ENCODE measurements around the gene ACSM5.
"Not testable (repeated sequence)": the region's sequence is repeated elsewhere in the genome, so short reads cannot be mapped to it uniquely, and the experiment has no call there.

The ACSM5 gene

DNA sequence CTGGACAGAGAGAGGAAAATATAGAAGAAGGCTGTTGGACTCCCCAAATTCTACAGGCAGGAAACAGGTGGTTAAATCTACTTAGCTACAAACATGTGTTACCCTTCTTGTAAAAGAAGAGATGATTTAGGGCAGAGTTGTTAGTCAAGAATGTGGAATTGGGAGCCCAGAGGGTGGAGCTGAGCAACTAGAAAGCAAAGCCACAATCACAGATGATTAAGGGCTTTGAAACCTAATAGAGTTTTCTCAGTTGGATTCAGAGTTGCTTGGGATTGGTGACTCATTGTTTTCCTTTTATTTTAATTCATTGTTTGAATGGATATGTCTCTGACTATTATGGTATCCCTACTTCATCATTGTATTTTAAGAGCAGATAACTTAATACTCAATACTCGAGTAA, 6.2 kb downstream of the ACSM5 start:
- ATAC-seq = no peak
- TF ChIP-seq ISL1 (CRISPR knock-in tag; IDR thresholded peaks at IDR 0.05) = no peak
- TF ChIP-seq, protein P1, sequence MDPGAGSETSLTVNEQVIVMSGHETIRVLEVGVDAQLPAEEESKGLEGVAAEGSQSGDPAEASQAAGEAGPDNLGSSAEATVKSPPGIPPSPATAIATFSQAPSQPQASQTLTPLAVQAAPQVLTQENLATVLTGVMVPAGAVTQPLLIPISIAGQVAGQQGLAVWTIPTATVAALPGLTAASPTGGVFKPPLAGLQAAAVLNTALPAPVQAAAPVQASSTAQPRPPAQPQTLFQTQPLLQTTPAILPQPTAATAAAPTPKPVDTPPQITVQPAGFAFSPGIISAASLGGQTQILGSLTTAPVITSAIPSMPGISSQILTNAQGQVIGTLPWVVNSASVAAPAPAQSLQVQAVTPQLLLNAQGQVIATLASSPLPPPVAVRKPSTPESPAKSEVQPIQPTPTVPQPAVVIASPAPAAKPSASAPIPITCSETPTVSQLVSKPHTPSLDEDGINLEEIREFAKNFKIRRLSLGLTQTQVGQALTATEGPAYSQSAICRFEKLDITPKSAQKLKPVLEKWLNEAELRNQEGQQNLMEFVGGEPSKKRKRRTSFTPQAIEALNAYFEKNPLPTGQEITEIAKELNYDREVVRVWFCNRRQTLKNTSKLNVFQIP (CRISPR knock-in tag; IDR thresholded peaks at IDR 0.05; ENCODE audit: borderline replicate concordance, low read depth) = no peak
- no peak for TF ChIP-seq ZFP3 (CRISPR knock-in tag; IDR thresholded peaks at IDR 0.05)
- TF ChIP-seq TCF4 (CRISPR knock-in tag; IDR thresholded peaks at IDR 0.05; ENCODE audit: borderline replicate concordance) = no peak
- no peak for TF ChIP-seq ZC3H10 (CRISPR knock-in tag; IDR thresholded peaks at IDR 0.05)
- TF ChIP-seq, protein P2, sequence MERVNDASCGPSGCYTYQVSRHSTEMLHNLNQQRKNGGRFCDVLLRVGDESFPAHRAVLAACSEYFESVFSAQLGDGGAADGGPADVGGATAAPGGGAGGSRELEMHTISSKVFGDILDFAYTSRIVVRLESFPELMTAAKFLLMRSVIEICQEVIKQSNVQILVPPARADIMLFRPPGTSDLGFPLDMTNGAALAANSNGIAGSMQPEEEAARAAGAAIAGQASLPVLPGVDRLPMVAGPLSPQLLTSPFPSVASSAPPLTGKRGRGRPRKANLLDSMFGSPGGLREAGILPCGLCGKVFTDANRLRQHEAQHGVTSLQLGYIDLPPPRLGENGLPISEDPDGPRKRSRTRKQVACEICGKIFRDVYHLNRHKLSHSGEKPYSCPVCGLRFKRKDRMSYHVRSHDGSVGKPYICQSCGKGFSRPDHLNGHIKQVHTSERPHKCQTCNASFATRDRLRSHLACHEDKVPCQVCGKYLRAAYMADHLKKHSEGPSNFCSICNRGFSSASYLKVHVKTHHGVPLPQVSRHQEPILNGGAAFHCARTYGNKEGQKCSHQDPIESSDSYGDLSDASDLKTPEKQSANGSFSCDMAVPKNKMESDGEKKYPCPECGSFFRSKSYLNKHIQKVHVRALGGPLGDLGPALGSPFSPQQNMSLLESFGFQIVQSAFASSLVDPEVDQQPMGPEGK (CRISPR knock-in tag; IDR thresholded peaks at IDR 0.05; ENCODE audit: borderline replicate concordance) = no peak
- TF ChIP-seq ZNF565 (CRISPR knock-in tag; conservative IDR thresholded peaks at IDR 0.05; ENCODE audit: low read depth) = no peak
- no peak for TF ChIP-seq TOX (CRISPR knock-in tag; IDR thresholded peaks at IDR 0.05; ENCODE audit: borderline replicate concordance)
- no peak for TF ChIP-seq PPARA (CRISPR knock-in tag; IDR thresholded peaks at IDR 0.05; ENCODE audit: borderline replicate concordance)
- no peak for TF ChIP-seq ARNTL (CRISPR knock-in tag; IDR thresholded peaks at IDR 0.05; ENCODE audit: borderline replicate concordance, low read depth)
- no peak for TF ChIP-seq ZNF70 (CRISPR knock-in tag; IDR thresholded peaks at IDR 0.05)
- TF ChIP-seq RARB (CRISPR knock-in tag; IDR thresholded peaks at IDR 0.05) = no peak
- no peak for TF ChIP-seq SNAI2 (CRISPR knock-in tag; IDR thresholded peaks at IDR 0.05)
- no peak for TF ChIP-seq CSDC2 (CRISPR knock-in tag; IDR thresholded peaks at IDR 0.05)
- TF ChIP-seq ZFP30 (CRISPR knock-in tag; IDR thresholded peaks at IDR 0.05) = no peak

DNA sequence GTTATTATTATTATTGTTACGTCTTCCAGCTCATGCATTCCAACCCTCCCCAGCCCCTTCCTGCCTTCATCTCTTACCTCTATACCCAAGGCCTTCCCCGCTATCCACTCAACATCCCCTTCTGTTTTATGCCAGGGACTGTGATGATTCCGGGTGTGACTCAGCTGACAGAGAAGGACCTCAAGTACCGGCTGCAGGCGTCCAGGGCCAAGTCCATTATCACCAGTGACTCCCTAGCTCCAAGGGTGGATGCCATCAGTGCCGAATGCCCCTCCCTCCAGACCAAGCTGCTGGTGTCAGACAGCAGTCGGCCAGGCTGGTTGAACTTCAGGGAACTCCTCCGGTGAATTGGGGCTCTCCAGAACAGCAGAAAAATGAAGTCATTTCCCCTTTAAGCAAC, 9.8 kb downstream of the ACSM5 start:
- ATAC-seq = not testable (repeated sequence)

DNA sequence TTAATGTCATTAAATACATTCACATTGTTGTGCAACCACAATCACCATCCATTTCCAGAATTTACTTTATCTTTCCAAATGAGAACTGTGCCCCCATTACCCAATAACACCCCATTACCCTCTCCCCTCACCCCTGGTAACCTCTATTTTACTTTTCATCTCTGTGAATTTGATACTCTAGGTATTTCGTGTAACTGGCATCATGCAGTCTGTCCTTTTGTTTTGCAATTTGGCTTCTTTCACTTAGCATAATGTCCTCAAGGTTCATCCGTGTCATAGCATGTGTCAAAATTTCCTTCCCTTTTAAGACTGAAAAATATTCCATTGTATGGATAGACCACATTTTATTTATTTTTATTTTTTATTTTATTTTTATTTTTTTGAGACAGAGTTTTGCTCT, 12.4 kb downstream of the ACSM5 start:
- ATAC-seq = not testable (repeated sequence)

DNA sequence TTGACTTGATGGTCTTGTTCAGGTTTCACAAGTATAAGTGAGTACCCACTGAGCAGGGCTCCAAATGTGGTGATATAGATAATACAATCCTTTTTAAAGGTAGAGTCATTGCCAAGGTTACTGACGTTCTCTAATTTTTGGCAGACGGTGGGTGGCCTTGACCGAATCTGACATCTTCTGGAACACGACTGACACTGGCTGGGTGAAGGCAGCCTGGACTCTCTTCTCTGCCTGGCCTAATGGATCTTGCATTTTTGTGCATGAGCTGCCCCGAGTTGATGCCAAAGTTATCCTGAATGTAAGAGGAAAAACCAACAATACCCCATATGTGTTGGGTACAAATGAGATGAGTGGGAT, 14.4 kb downstream of the ACSM5 start:
- ATAC-seq = not testable (repeated sequence)

DNA sequence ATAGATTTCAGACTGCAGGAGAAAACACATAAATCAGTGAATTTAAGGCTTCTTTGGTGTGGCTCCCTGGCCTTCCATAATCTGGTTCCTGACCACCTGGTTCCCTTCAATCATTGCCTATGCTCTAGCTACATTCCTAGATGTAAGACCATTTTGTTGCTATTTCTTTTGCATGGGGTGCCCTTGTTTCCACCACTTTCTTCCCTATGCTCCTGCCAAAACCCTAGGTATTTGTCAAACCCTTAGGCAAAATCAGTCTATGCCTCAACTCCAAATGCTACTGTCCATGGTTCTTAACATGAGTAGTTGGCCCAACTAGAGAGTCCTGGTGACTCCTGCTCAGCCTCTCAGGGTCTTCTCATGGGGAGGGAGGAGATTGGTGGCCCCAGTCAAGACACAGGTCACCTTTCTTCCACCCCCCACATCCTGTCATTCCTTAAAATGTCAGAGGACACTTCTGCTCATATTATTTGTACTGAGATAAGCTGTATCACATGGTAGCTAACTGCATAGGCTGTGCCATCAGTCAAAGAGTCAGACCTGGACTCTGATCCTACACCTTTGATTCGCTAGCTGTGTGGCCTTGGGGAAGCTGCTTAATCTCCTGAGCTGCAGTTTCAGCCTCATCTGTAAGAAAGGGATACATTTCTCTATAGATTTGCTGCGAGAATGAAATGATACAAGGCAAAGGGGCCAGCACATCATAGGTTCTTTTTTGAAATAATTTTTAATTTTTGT, 15.0 kb downstream of the ACSM5 start:
- no peak for ATAC-seq
- TF ChIP-seq, protein P3, sequence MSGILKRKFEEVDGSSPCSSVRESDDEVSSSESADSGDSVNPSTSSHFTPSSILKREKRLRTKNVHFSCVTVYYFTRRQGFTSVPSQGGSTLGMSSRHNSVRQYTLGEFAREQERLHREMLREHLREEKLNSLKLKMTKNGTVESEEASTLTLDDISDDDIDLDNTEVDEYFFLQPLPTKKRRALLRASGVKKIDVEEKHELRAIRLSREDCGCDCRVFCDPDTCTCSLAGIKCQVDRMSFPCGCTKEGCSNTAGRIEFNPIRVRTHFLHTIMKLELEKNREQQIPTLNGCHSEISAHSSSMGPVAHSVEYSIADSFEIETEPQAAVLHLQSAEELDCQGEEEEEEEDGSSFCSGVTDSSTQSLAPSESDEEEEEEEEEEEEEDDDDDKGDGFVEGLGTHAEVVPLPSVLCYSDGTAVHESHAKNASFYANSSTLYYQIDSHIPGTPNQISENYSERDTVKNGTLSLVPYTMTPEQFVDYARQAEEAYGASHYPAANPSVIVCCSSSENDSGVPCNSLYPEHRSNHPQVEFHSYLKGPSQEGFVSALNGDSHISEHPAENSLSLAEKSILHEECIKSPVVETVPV (CRISPR knock-in tag; IDR thresholded peaks at IDR 0.05) = no peak
- TF ChIP-seq ZC3H10 (CRISPR knock-in tag; IDR thresholded peaks at IDR 0.05) = no peak
- TF ChIP-seq ZFP3 (CRISPR knock-in tag; IDR thresholded peaks at IDR 0.05) = no peak
- TF ChIP-seq ZFP30 (CRISPR knock-in tag; IDR thresholded peaks at IDR 0.05) = no peak
- TF ChIP-seq TOX (CRISPR knock-in tag; IDR thresholded peaks at IDR 0.05; ENCODE audit: borderline replicate concordance) = no peak
- TF ChIP-seq TCF4 (CRISPR knock-in tag; IDR thresholded peaks at IDR 0.05; ENCODE audit: borderline replicate concordance) = no peak
- no peak for TF ChIP-seq ZNF70 (CRISPR knock-in tag; IDR thresholded peaks at IDR 0.05)
- TF ChIP-seq OSR1 (CRISPR knock-in tag; IDR thresholded peaks at IDR 0.05) = no peak
- TF ChIP-seq, protein P2 (CRISPR knock-in tag; IDR thresholded peaks at IDR 0.05; ENCODE audit: borderline replicate concordance) = no peak
- TF ChIP-seq ZNF8 (CRISPR knock-in tag; IDR thresholded peaks at IDR 0.05) = no peak
- no peak for TF ChIP-seq BACH2 (CRISPR knock-in tag; IDR thresholded peaks at IDR 0.05; ENCODE audit: borderline replicate concordance)
- TF ChIP-seq, protein P4, sequence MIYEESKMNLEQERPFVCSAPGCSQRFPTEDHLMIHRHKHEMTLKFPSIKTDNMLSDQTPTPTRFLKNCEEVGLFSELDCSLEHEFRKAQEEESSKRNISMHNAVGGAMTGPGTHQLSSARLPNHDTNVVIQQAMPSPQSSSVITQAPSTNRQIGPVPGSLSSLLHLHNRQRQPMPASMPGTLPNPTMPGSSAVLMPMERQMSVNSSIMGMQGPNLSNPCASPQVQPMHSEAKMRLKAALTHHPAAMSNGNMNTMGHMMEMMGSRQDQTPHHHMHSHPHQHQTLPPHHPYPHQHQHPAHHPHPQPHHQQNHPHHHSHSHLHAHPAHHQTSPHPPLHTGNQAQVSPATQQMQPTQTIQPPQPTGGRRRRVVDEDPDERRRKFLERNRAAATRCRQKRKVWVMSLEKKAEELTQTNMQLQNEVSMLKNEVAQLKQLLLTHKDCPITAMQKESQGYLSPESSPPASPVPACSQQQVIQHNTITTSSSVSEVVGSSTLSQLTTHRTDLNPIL (CRISPR knock-in tag; IDR thresholded peaks at IDR 0.05; ENCODE audit: low read depth) = no peak
- TF ChIP-seq, protein P5, sequence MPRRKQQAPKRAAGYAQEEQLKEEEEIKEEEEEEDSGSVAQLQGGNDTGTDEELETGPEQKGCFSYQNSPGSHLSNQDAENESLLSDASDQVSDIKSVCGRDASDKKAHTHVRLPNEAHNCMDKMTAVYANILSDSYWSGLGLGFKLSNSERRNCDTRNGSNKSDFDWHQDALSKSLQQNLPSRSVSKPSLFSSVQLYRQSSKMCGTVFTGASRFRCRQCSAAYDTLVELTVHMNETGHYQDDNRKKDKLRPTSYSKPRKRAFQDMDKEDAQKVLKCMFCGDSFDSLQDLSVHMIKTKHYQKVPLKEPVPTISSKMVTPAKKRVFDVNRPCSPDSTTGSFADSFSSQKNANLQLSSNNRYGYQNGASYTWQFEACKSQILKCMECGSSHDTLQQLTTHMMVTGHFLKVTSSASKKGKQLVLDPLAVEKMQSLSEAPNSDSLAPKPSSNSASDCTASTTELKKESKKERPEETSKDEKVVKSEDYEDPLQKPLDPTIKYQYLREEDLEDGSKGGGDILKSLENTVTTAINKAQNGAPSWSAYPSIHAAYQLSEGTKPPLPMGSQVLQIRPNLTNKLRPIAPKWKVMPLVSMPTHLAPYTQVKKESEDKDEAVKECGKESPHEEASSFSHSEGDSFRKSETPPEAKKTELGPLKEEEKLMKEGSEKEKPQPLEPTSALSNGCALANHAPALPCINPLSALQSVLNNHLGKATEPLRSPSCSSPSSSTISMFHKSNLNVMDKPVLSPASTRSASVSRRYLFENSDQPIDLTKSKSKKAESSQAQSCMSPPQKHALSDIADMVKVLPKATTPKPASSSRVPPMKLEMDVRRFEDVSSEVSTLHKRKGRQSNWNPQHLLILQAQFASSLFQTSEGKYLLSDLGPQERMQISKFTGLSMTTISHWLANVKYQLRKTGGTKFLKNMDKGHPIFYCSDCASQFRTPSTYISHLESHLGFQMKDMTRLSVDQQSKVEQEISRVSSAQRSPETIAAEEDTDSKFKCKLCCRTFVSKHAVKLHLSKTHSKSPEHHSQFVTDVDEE (CRISPR knock-in tag; IDR thresholded peaks at IDR 0.05) = no peak
- TF ChIP-seq ZNF565 (CRISPR knock-in tag; conservative IDR thresholded peaks at IDR 0.05; ENCODE audit: low read depth) = no peak
- no peak for TF ChIP-seq ARNTL (CRISPR knock-in tag; IDR thresholded peaks at IDR 0.05; ENCODE audit: borderline replicate concordance, low read depth)

DNA sequence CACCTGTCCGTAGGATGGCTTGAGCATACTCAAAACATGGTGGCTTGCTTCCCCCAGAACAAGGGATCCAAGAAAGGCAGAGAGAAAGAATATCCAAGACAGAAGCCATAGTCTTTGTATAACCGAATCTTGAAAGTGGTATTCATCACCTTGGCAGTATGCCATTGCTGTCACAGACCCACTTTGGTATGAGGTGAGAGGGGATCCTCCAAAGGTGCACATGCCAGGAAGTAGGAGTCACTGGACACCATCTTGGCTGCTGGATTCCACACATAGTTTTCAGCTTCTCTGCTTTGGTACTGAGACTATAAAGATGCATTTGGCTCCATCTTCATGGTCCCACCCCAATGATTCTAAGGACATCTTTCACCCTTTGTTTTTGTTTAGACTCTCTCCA, 18.1 kb downstream of the ACSM5 start:
- not testable (repeated sequence) for ATAC-seq

Data from SK-N-SH treated with all-trans-retinoic acid at 6 μM for 48 hours (cell line).